GM20000 (cell line): ENCODE data around the gene DLG2.

Experiments
- DNase-seq: peaks from one replicate; pipeline ENCODE4 v3.0.0; 2012; ENCODE audit warnings: low spot score
- TF ChIP-seq, protein P1 (sequence below): IDR thresholded peaks from 2 replicates; pipeline ENCODE4 v1.5.1; 2012; ENCODE audit warnings: mild to moderate bottlenecking, control low read depth; ENCODE audit errors: extremely low read depth, missing control alignments

DLG2 gene

DNA sequence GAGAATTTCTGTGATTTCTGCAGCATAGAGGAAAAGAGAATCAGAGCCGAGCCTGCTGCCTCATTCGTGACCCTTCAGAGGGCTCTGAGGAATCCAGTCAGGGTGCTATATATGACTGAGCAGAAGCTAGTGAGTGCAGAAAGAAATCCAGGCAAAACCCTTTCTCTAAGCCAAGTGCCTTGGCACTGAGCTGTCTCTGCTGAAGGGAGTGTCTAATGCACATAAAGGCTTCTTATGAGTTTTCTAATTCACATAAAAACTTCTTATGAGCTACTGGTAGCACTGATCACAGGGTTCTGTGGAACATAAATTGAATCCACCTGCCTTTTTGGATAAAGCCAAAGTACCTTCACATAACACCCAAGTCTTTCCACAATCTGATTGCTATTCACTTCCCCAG lies 1555.3 kb downstream of the DLG2 start:
- TF ChIP-seq, protein P1, sequence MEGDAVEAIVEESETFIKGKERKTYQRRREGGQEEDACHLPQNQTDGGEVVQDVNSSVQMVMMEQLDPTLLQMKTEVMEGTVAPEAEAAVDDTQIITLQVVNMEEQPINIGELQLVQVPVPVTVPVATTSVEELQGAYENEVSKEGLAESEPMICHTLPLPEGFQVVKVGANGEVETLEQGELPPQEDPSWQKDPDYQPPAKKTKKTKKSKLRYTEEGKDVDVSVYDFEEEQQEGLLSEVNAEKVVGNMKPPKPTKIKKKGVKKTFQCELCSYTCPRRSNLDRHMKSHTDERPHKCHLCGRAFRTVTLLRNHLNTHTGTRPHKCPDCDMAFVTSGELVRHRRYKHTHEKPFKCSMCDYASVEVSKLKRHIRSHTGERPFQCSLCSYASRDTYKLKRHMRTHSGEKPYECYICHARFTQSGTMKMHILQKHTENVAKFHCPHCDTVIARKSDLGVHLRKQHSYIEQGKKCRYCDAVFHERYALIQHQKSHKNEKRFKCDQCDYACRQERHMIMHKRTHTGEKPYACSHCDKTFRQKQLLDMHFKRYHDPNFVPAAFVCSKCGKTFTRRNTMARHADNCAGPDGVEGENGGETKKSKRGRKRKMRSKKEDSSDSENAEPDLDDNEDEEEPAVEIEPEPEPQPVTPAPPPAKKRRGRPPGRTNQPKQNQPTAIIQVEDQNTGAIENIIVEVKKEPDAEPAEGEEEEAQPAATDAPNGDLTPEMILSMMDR, result no peak
- DNase-seq, result no peak

DNA sequence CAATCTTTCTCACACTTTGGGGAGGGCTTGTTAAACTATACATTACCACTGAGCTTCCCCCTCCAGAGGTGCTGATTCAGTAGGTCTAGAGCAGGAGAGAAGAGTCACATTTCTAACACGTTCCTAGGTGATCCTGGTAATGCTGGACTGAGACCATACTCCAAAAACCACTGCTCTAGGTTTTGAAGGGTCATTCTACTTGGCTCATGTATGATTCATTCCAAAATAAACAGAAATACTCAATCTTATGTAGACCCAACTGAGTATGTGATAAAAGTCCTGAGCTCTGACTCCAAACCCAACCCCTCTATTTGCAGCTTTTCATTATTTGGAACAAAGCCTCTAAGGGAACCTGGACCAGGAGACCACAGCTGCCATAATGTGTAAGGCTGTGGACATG lies 1558.1 kb downstream of the DLG2 start:
- TF ChIP-seq, protein P1, result no peak
- no peak for DNase-seq

DNA sequence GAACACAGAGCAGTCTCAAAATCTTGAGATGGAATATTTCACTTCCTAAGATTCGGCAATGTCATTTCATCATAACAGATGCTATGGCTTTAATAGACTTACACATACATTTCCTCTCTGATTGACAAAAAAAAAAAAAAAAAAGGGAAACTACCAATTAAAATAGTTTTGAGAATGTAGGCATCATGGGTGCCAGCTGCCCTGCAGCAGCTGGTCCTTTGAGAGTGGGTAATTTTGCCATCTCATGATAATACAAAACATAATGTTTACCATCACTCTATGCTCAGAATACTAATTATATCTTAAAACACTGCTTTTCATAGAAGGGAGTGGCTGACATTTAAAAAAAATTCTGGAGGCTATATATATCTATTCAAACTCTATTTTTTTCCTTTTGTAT lies 1565.4 kb downstream of the DLG2 start:
- no peak for DNase-seq
- TF ChIP-seq, protein P1, result no peak

DNA sequence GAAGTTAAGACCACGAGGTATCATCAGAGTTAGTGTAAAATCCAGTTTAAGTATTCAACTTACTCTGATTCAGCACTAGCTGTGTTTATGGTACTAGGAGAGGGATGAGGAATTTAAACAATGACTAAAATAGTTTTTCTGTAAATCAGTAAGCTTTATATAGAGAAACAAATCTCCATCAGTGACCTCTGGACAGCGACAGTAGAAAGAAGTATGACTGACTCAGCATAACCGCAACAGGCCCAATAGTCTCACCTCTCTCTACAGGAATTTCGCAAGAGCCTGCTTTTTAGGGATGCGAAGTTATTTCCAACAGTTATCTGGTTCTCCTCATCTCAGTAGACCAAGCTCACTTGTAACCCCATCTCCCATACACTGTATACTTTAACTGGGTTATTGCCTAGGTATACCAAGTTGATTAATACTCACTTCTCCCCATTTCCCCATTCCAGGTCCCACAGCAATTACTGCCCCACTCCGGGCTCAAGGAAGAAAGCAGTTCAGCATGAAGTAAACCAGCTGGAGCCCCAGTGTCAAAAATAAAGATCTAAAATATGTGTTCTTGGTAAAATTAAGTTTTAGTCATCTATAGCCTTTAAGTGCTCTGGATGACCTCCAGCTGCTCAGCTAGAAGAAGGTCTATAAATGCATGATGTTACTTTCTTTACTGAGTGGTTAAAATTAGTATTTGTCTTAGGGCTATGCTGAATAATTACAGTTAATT lies 1570.3 kb downstream of the DLG2 start:
- DNase-seq, result no peak

DNA sequence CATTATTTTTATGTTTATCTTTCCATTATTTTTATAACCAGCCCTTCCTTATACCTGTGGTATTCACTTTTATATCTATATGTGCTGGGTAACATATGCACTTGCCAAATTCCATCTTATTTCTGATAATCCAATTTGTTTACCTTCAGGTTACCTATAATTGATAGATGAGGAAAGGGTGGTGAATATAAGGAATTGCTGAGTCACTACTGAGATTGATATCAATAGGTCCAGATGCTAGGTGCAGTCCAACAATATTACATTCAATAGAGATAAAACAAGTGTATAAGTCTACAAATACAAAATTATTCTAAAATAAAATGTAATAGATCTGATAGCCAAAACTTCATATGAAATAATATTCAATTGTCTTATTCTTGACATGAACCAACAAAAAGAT lies 1582.0 kb downstream of the DLG2 start:
- TF ChIP-seq, protein P1, result no peak
- no peak for DNase-seq

More for the DNA sequence above, 1570.3 kb downstream of the DLG2 start:
- TF ChIP-seq, protein P1, result no peak

DNA sequence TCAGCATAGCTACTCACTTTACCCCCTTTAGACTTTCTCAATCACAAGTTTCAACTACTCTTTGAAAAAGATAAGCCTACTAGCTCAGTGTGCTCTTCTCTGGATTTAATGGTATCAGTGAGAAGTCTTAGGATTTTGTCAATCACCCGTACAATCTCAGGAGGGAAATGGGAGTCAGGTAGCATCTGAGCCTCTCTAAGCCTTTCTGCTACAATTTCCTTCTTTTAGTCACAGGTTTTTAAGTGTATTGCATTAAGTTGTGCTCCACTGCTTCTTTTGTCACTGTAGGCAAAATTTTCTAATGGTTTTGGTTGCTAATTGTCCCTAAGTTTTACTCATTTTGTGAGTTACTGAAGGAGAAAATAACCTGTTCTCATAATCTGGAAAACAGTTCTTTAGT lies 1582.4 kb downstream of the DLG2 start:
- TF ChIP-seq, protein P1, result no peak
- DNase-seq, result no peak

DNA sequence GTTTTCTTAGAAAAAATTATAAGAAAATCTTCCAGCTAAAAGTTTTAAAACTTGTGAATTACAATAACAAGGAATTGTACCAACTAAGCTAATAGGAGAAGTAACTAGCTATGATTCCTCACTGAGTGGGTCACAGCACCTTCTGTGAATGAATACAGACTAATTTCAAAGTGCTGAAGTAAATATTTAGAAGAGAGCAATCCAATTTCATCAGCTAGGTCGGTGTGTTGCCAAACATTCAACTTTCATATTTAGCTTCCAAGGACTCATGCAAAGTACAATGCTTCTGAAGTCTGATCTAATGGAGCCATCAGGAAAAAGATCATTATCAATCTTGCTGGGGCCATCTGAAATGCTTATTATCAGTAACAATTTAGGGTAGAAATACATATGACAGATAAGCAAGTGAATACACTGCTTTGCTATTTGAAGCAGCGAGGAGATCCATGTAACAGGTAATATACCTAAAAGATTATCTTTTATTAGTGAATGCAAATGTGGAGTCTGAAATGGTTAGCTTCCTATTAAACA lies 1590.4 kb downstream of the DLG2 start:
- DNase-seq, result no peak
- TF ChIP-seq, protein P1, result no peak
